Esophagus squamous epithelium (tissue), 4 donors: ENCODE results near the gene RIPOR2.

Experiments used
- POLR2A ChIP-seq, 4 donors: fragments of 450-650 bp; IDR thresholded peaks; one replicate each; pipeline ENCODE4 v1.6.1; 2017; ENCODE audit warnings: antibody characterized with exemption in 4 of 4, mild to moderate bottlenecking in 4 of 4, moderate library complexity in 3 of 4
- TF ChIP-seq, protein P1 (sequence below), 6 experiments: fragments of 450-650 bp in 4 of 6; fragments of 200-600 bp in 2 of 6; sonication (generic) in 2 of 6; IDR thresholded peaks; one replicate each; pipeline ENCODE4 v1.5.1; 2016 to 2019; ENCODE audit warnings: antibody characterized with exemption in 6 of 6, mild to moderate bottlenecking in 4 of 6, moderate library complexity in 4 of 6

DNA sequence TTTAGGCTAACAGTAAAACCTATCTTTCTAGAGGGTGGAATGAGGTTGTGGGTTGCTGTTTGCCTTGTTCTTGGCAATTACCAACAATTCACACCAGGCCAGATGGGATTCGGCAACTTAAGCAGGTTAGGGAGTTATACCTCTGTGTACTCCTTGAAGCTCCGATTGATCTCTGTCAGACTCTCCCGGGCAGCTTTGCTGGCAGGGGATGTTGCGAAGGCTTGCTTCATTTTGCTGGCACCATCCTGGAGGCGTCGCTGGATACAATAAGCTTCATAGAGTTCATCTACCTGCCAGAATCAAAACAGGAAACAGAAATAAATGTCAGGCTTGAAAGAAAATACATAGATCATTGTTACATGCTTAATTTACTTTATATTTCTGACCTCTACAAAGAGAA is 70.6 kb downstream of the RIPOR2 start:
- TF ChIP-seq, protein P1, sequence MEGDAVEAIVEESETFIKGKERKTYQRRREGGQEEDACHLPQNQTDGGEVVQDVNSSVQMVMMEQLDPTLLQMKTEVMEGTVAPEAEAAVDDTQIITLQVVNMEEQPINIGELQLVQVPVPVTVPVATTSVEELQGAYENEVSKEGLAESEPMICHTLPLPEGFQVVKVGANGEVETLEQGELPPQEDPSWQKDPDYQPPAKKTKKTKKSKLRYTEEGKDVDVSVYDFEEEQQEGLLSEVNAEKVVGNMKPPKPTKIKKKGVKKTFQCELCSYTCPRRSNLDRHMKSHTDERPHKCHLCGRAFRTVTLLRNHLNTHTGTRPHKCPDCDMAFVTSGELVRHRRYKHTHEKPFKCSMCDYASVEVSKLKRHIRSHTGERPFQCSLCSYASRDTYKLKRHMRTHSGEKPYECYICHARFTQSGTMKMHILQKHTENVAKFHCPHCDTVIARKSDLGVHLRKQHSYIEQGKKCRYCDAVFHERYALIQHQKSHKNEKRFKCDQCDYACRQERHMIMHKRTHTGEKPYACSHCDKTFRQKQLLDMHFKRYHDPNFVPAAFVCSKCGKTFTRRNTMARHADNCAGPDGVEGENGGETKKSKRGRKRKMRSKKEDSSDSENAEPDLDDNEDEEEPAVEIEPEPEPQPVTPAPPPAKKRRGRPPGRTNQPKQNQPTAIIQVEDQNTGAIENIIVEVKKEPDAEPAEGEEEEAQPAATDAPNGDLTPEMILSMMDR (IDR thresholded peaks at IDR 0.05): no peak
- TF ChIP-seq POLR2A (IDR thresholded peaks at IDR 0.05): no peak
